H9 (cell line): ENCODE data around the gene SYNC. TPM values are rescaled to one million over a fixed set of nuclear protein-coding genes. Genes with fewer than 3 reads are reported as not detected.

Source experiments
- DNase-seq: peaks from one replicate; pipeline ENCODE4 v3.0.0-alpha.2; 2017
- H2AFZ ChIP-seq: one replicate; pipeline ENCODE4 v1.6.1; 2013; ENCODE audit warnings: mild to moderate bottlenecking, low read length, control low read depth, moderate library complexity
- H2AK5ac ChIP-seq: 2 replicates; pipeline ENCODE4 v1.6.1; 2013; ENCODE audit warnings: low read length, control low read depth, mixed read lengths; ENCODE audit not compliant: insufficient read length
- H2BK120ac ChIP-seq: one replicate; pipeline ENCODE4 v1.6.1; 2013; ENCODE audit warnings: low read depth, mild to moderate bottlenecking, low read length, control low read depth, inconsistent platforms; ENCODE audit not compliant: poor library complexity, severe bottlenecking
- H2BK12ac ChIP-seq: 2 replicates; pipeline ENCODE4 v1.6.1; 2013; ENCODE audit warnings: low read length, control low read depth, mixed read lengths, low read depth; ENCODE audit not compliant: insufficient read length
- H2BK15ac ChIP-seq: 2 replicates; pipeline ENCODE4 v1.6.1; 2013; ENCODE audit warnings: low read depth, low read length, control low read depth
- H2BK20ac ChIP-seq: one replicate; pipeline ENCODE4 v1.6.1; 2013; ENCODE audit warnings: low read depth, mild to moderate bottlenecking, low read length, control low read depth, inconsistent platforms; ENCODE audit not compliant: poor library complexity, severe bottlenecking
- H2BK5ac ChIP-seq: 2 replicates; pipeline ENCODE4 v1.6.1; 2013; ENCODE audit warnings: low read length, control low read depth, mixed read lengths; ENCODE audit not compliant: insufficient read length
- H3K14ac ChIP-seq: 2 replicates; pipeline ENCODE4 v1.6.1; 2013; ENCODE audit warnings: low read length, control low read depth; ENCODE audit not compliant: insufficient read depth
- H3K18ac ChIP-seq: 2 replicates; pipeline ENCODE4 v1.6.1; 2013; ENCODE audit warnings: low read depth, mild to moderate bottlenecking, mixed read lengths, low read length, control low read depth; ENCODE audit not compliant: insufficient read length
- H3K23ac ChIP-seq: 2 replicates; pipeline ENCODE4 v1.6.1; 2013; ENCODE audit warnings: low read length, control low read depth, mixed read lengths, low read depth; ENCODE audit not compliant: insufficient read length
- H3K23me2 ChIP-seq: 2 replicates; pipeline ENCODE4 v1.6.1; 2013; ENCODE audit warnings: low read depth, mild to moderate bottlenecking, mixed read lengths, low read length, control low read depth; ENCODE audit not compliant: insufficient read length, poor library complexity, severe bottlenecking
- H3K27ac ChIP-seq: 2 replicates; pipeline ENCODE4 v1.5.1; 2013; ENCODE audit warnings: low read length, control low read depth, mixed read lengths, low read depth; ENCODE audit not compliant: insufficient read length
- H3K27me3 ChIP-seq: 2 replicates; pipeline ENCODE4 v1.6.1; 2013; ENCODE audit warnings: low read length, control low read depth, inconsistent platforms; ENCODE audit not compliant: insufficient read depth
- H3K4ac ChIP-seq: 2 replicates; pipeline ENCODE4 v1.6.1; 2013; ENCODE audit warnings: low read depth, mild to moderate bottlenecking, control low read depth, inconsistent platforms, low read length, moderate library complexity
- H3K4me1 ChIP-seq: 2 replicates; pipeline ENCODE4 v1.6.1; 2013; ENCODE audit warnings: low read length, control low read depth, inconsistent platforms; ENCODE audit not compliant: insufficient read depth
- H3K4me2 ChIP-seq: 2 replicates; pipeline ENCODE4 v1.6.1; 2013; ENCODE audit warnings: low read length, control low read depth, mixed read lengths; ENCODE audit not compliant: insufficient read length, insufficient read depth
- H3K56ac ChIP-seq: 2 replicates; pipeline ENCODE4 v1.6.1; 2013; ENCODE audit warnings: low read depth, mild to moderate bottlenecking, mixed read lengths, low read length, control low read depth; ENCODE audit not compliant: insufficient read length
- H3K79me1 ChIP-seq: 2 replicates; pipeline ENCODE4 v1.6.1; 2013; ENCODE audit warnings: low read depth, mild to moderate bottlenecking, moderate library complexity, low read length, control low read depth, inconsistent platforms; ENCODE audit not compliant: insufficient read depth, poor library complexity, severe bottlenecking
- H3K79me2 ChIP-seq: 2 replicates; pipeline ENCODE4 v1.6.1; 2013; ENCODE audit warnings: low read length, control low read depth, inconsistent platforms; ENCODE audit not compliant: insufficient read depth
- H3K9ac ChIP-seq: 2 replicates; pipeline ENCODE4 v1.6.1; 2013; ENCODE audit warnings: low read length, control low read depth, mixed read lengths; ENCODE audit not compliant: insufficient read length; ENCODE audit errors: extremely low read depth
- H3K9me3 ChIP-seq: one replicate; pipeline ENCODE4 v1.6.1; 2013; ENCODE audit warnings: low read depth, low read length, inconsistent platforms; ENCODE audit not compliant: control insufficient read depth
- H3T11ph ChIP-seq: one replicate; pipeline ENCODE4 v1.6.1; 2013; ENCODE audit warnings: mild to moderate bottlenecking, low read length, control low read depth, inconsistent platforms
- H4K20me1 ChIP-seq: one replicate; pipeline ENCODE4 v1.6.1; 2013; ENCODE audit not compliant: control insufficient read depth, insufficient read length, insufficient read depth
- H4K5ac ChIP-seq: 2 replicates; pipeline ENCODE4 v1.6.1; 2013; ENCODE audit warnings: low read depth, mild to moderate bottlenecking, mixed read lengths, low read length, control low read depth; ENCODE audit not compliant: insufficient read length
- H4K8ac ChIP-seq: replicated peaks from 2 replicates; pipeline ENCODE4 v1.6.1; 2013; ENCODE audit warnings: low read length, control low read depth, mixed read lengths, low read depth; ENCODE audit not compliant: insufficient read length
- H4K91ac ChIP-seq: 2 replicates; pipeline ENCODE4 v1.6.1; 2013; ENCODE audit warnings: low read depth, mild to moderate bottlenecking, moderate library complexity, mixed read lengths, low read length, control low read depth; ENCODE audit not compliant: insufficient read length
- H3K27ac Mint-ChIP-seq, 3 experiments: 2 replicates in 2 of 3; 3 replicates in 1 of 3; pipeline ENCODE4 v1.8.0; 2020 to 2021; ENCODE audit warnings: mixed read lengths in 3 of 3, mild to moderate bottlenecking in 1 of 3, moderate library complexity in 1 of 3
- H3K27me3 Mint-ChIP-seq: 2 replicates; pipeline ENCODE4 v1.8.0; 2021; ENCODE audit warnings: low read depth, mild to moderate bottlenecking, moderate library complexity, mixed read lengths
- H3K36me3 Mint-ChIP-seq, 3 experiments: 2 replicates in 2 of 3; 3 replicates in 1 of 3; pipeline ENCODE4 v1.8.0; 2020 to 2021; ENCODE audit warnings: low read depth in 3 of 3, mixed read lengths in 3 of 3; ENCODE audit not compliant: insufficient read depth in 1 of 3
- H3K4me1 Mint-ChIP-seq, 2 experiments: 2 replicates each; pipeline ENCODE4 v1.8.0; 2020; ENCODE audit warnings: mixed read lengths in 2 of 2
- H3K4me3 Mint-ChIP-seq, 2 experiments: 2 replicates in 1 of 2; 3 replicates in 1 of 2; pipeline ENCODE4 v1.8.0; 2020 to 2021; ENCODE audit warnings: mild to moderate bottlenecking in 2 of 2, mixed read lengths in 2 of 2, moderate library complexity in 1 of 2
- H3K9me3 Mint-ChIP-seq, 2 experiments: 2 replicates in 1 of 2; 3 replicates in 1 of 2; pipeline ENCODE4 v1.8.0; 2020; ENCODE audit warnings: mild to moderate bottlenecking in 2 of 2, mixed read lengths in 2 of 2, moderate library complexity in 1 of 2
- WGBS: extraction: QIAGEN DNeasy Blood & Tissue Kit; methylation state at CpG from one replicate; pipeline ENCODE4 v1.1.7; 2013; ENCODE audit warnings: missing lambda C conversion rate, low lambda C conversion rate, mixed read lengths; ENCODE audit not compliant: insufficient read length; ENCODE audit errors: extremely low coverage; 5-methylcytosine and 5-hydroxymethylcytosine counted together
- total RNA-seq: library from RNA; stranded (reverse); gene quantifications from 2 replicates; pipeline ENCODE4 v1.2.1, GENCODE V29; 2021
- TF ChIP-seq, protein P1 (sequence below): fragments of 200-600 bp; sonication (generic); conservative IDR thresholded peaks from 3 replicates; pipeline ENCODE4 v1.8.0; 2021; ENCODE audit warnings: antibody characterized with exemption, mild to moderate bottlenecking

SYNC gene
- total RNA-seq, 1 experiment from 2014 or later = 0.15 TPM

DNA sequence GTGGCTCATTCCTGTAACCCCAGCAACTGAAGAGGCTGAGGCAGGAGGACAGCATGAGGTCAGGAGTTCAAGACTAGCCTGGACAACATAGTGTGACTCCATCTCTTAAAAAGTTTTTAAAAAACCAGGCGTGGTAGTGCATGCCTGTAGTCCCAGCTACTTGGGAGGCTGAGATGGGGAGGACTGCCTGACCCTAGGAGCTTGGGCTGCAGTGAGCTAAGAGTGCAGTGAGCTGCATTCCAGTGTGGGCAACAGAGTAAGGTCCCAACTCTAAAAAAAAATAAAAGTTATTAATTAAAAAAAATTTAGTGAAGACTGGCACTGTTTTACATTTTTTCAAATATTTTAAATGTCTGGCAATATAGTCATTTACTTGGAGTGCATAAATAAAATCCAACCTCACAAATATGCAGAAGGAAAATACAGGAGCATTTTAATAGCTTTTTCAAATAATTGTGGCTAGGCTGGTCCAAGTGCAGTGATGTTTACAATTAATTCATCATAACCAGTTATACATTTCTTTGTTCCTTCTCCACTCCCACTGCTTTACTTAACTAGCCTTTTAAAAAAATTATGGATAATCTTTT is 63.0 kb downstream of the SYNC start:
- Histone ChIP-seq H3K23me2 (no peaks in the 10 kb centered on the region), H2BK12ac (no peak overlapping the region), H4K91ac (no peak overlapping the region), H3K56ac (no peak overlapping the region), H2AK5ac (no peak overlapping the region), H4K8ac (no peak overlapping the region), H3K23ac (no peak overlapping the region), H3K9ac (no peak overlapping the region), H2BK5ac (no peak overlapping the region), H3K4me1 (no peaks in the 10 kb centered on the region; the same call in 1 of the 2 replicates), H3K4ac (no peak overlapping the region), H2AFZ (no peak overlapping the region), H3K27ac (no peak overlapping the region), H2BK15ac (no peak overlapping the region), H3K27me3 (no peaks in the 10 kb centered on the region), H2BK20ac (no peak overlapping the region), H4K5ac (no peak overlapping the region), H3K9me3 (no peaks in the 10 kb centered on the region), H3T11ph (no peak overlapping the region), H3K14ac (no peak overlapping the region), H2BK120ac (no peak overlapping the region), H3K79me1 (peaks cover 3% of the 10 kb centered on the region), H3K4me2 (no peak overlapping the region), H3K79me2 (peaks cover 3% of the 10 kb centered on the region), H4K20me1 (no peaks in the 10 kb centered on the region), H3K18ac (no peak overlapping the region)
- no peaks in the 10 kb centered on the region for H3K9me3 Mint-ChIP-seq
- H3K27me3 Mint-ChIP-seq = no peaks in the 10 kb centered on the region
- H3K27ac Mint-ChIP-seq = peak overlapping the region in 1 of 3 experiments; percentile 67; a peak in 1 of 7 replicates
- H3K4me1 Mint-ChIP-seq = peaks cover 34 to 37% of the 10 kb centered on the region in 2 experiments
- H3K36me3 Mint-ChIP-seq = peaks cover 0 to 12% (median 6%) of the 10 kb centered on the region in 3 experiments; a peak in 4 of 7 replicates
- TF ChIP-seq, protein P1, sequence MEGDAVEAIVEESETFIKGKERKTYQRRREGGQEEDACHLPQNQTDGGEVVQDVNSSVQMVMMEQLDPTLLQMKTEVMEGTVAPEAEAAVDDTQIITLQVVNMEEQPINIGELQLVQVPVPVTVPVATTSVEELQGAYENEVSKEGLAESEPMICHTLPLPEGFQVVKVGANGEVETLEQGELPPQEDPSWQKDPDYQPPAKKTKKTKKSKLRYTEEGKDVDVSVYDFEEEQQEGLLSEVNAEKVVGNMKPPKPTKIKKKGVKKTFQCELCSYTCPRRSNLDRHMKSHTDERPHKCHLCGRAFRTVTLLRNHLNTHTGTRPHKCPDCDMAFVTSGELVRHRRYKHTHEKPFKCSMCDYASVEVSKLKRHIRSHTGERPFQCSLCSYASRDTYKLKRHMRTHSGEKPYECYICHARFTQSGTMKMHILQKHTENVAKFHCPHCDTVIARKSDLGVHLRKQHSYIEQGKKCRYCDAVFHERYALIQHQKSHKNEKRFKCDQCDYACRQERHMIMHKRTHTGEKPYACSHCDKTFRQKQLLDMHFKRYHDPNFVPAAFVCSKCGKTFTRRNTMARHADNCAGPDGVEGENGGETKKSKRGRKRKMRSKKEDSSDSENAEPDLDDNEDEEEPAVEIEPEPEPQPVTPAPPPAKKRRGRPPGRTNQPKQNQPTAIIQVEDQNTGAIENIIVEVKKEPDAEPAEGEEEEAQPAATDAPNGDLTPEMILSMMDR = no peak
- DNase-seq = no peak
- H3K4me3 Mint-ChIP-seq = no peak overlapping the region
- no CpG with 5 or more reads among the region's 1 CpG for WGBS
